Measurements from ENCODE around the gene LSP1. TPM values are rescaled to one million over a fixed set of nuclear protein-coding genes. Genes with fewer than 3 reads are reported as not detected.

Gene LSP1
- total RNA-seq, 1 donor from 2014 or later = 29.5 TPM

- Mint-ChIP-seq H3K27ac (ENCODE audit: unreplicated experiment) (no peak overlapping the region), H3K27me3 (ENCODE audit: unreplicated experiment) (no peaks in the 10 kb centered on the region), H3K4me1 (ENCODE audit: unreplicated experiment) (peaks cover 79% of the 10 kb centered on the region), H3K36me3 (ENCODE audit: unreplicated experiment) (no peaks in the 10 kb centered on the region), H3K9me3 (ENCODE audit: unreplicated experiment) (no peaks in the 10 kb centered on the region), H3K4me3 (ENCODE audit: unreplicated experiment) (no peak overlapping the region)
- no peak for DNase-seq (ENCODE audit: extremely low spot score, unreplicated experiment)
- no peak for TF ChIP-seq CTCF (IDR thresholded peaks at IDR 0.05)
Measured at GRCh38 chr11:1866776-1867175, 13.9 kb downstream of the LSP1 start.

- Mint-ChIP-seq H3K27me3 (ENCODE audit: unreplicated experiment) (no peaks in the 10 kb centered on the region), H3K4me1 (ENCODE audit: unreplicated experiment) (peaks cover 84% of the 10 kb centered on the region), H3K36me3 (ENCODE audit: unreplicated experiment) (no peaks in the 10 kb centered on the region), H3K27ac (ENCODE audit: unreplicated experiment) (no peak overlapping the region), H3K4me3 (ENCODE audit: unreplicated experiment) (no peak overlapping the region), H3K9me3 (ENCODE audit: unreplicated experiment) (no peaks in the 10 kb centered on the region)
- DNase-seq (ENCODE audit: extremely low spot score, unreplicated experiment) = no peak
- TF ChIP-seq CTCF (IDR thresholded peaks at IDR 0.05) = no peak
Measured at GRCh38 chr11:1867381-1867780, 14.5 kb downstream of the LSP1 start.

- no peak for DNase-seq (ENCODE audit: extremely low spot score, unreplicated experiment)
- Mint-ChIP-seq H3K4me3 (ENCODE audit: unreplicated experiment) (no peak overlapping the region), H3K36me3 (ENCODE audit: unreplicated experiment) (no peaks in the 10 kb centered on the region), H3K4me1 (ENCODE audit: unreplicated experiment) (peaks cover 82% of the 10 kb centered on the region), H3K27me3 (ENCODE audit: unreplicated experiment) (no peaks in the 10 kb centered on the region), H3K27ac (ENCODE audit: unreplicated experiment) (peak overlapping the region; percentile 66), H3K9me3 (ENCODE audit: unreplicated experiment) (no peaks in the 10 kb centered on the region)
- TF ChIP-seq CTCF (IDR thresholded peaks at IDR 0.05) = no peak
Measured at GRCh38 chr11:1868056-1868635, 15.3 kb downstream of the LSP1 start.

GRCh38 chr11:1868636-1869291, 15.9 kb downstream of the LSP1 start:
- H3K36me3 Mint-ChIP-seq (ENCODE audit: unreplicated experiment) = no peaks in the 10 kb centered on the region
- peak overlapping the region; percentile 71 for H3K4me3 Mint-ChIP-seq (ENCODE audit: unreplicated experiment)
- H3K4me1 Mint-ChIP-seq (ENCODE audit: unreplicated experiment) = peaks cover 82% of the 10 kb centered on the region
- H3K27ac Mint-ChIP-seq (ENCODE audit: unreplicated experiment) = peak overlapping the region; percentile 66
- DNase-seq (ENCODE audit: extremely low spot score, unreplicated experiment) = no peak
- no peaks in the 10 kb centered on the region for H3K9me3 Mint-ChIP-seq (ENCODE audit: unreplicated experiment)
- no peak for TF ChIP-seq CTCF (IDR thresholded peaks at IDR 0.05)
- H3K27me3 Mint-ChIP-seq (ENCODE audit: unreplicated experiment) = no peaks in the 10 kb centered on the region

GRCh38 chr11:1869427-1870325, 16.8 kb downstream of the LSP1 start:
- no peaks in the 10 kb centered on the region for H3K36me3 Mint-ChIP-seq (ENCODE audit: unreplicated experiment)
- H3K4me1 Mint-ChIP-seq (ENCODE audit: unreplicated experiment) = peaks cover 76% of the 10 kb centered on the region
- H3K27ac Mint-ChIP-seq (ENCODE audit: unreplicated experiment) = peak overlapping the region; percentile 66
- H3K4me3 Mint-ChIP-seq (ENCODE audit: unreplicated experiment) = peak overlapping the region; percentile 71
- no peaks in the 10 kb centered on the region for H3K9me3 Mint-ChIP-seq (ENCODE audit: unreplicated experiment)
- no peak for DNase-seq (ENCODE audit: extremely low spot score, unreplicated experiment)
- TF ChIP-seq CTCF (IDR thresholded peaks at IDR 0.05) = no peak
- H3K27me3 Mint-ChIP-seq (ENCODE audit: unreplicated experiment) = no peaks in the 10 kb centered on the region
